Fibroblast of skin of left biceps (primary cell): ENCODE results near the gene PHRF1.

Source experiments
- DNase-seq, 2 experiments: peaks; one replicate each; pipeline ENCODE4 v3.0.0-alpha.2; 2013; ENCODE audit warnings: low read depth in 2 of 2

The PHRF1 gene

GRCh38 chr11:575996-576768 lies at the start of gene PHRF1:
Gene PHRF1 (plus strand): TSS chr11:576470. CDS start chr11:581513, 5,043 bp downstream.
- DNase-seq: peak; percentile 83 to 85

DNA sequence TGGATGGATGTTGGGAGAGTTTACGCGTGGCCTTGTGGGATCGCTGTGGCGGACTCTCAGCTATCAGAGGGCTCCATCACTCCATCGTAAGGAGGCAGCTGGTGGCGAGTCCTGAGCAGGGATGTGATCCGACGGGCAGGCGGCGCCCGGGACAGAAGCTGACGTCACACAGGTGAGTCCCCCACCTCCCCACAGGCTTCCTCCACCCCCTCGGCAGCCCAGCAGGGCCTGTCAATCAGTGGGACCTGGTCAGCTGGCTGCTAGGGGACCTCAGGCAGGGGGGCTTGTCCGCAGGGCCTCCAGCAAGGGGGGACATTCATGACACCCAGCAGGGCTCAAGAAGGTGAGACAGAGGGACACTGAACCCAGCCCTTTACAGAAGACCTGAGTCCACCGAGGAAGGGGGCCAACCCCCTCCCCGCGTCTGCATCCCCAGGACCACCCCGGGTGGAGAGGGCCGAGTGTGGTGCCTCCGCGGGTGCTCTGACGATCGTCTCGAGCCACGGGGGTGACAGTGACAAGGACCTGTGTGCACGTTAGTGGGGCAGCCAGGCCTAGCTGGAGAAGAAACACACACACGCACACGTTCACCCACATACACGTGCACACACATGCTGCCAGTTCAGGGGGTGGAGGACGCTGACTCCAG lies 48.0 kb upstream of the PHRF1 start:
- no peak for DNase-seq

- DNase-seq: no peak
These were observed 47.2 kb upstream of the PHRF1 start for GRCh38 chr11:528815-529727.

DNA sequence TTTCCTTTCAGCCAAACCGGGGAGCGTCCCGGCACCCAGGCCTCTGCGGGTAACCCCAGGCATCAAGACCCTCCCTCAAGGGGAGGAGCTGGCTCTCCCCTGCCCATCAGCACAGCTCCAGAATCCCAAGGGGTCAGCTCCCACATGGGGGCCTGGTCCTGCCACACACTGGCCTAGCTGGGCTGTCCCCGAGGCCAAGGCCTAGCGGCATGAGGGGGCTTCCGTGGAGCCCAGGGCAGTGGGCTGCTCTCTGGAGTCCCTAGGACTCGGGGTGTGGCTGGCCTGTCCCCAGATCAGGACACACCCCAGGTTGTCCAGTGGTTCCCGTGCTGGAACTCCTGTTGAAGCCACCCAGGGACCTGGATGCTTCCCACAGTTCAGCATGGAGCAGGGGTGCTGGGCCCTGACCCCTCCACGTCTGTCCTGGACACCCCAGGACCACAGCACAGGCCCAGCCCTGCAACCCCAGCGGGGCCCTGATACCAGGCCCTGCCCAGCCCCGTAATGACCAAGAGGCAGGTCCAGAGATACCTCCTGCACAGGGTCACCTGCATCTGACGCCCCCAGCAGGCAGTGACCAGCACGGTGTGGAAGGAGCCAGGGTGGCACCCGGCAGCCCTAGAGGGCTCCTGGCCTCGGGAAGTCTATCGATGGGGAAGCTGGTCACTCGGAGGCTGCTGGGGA lies 46.4 kb upstream of the PHRF1 start:
- DNase-seq: no peak

DNA sequence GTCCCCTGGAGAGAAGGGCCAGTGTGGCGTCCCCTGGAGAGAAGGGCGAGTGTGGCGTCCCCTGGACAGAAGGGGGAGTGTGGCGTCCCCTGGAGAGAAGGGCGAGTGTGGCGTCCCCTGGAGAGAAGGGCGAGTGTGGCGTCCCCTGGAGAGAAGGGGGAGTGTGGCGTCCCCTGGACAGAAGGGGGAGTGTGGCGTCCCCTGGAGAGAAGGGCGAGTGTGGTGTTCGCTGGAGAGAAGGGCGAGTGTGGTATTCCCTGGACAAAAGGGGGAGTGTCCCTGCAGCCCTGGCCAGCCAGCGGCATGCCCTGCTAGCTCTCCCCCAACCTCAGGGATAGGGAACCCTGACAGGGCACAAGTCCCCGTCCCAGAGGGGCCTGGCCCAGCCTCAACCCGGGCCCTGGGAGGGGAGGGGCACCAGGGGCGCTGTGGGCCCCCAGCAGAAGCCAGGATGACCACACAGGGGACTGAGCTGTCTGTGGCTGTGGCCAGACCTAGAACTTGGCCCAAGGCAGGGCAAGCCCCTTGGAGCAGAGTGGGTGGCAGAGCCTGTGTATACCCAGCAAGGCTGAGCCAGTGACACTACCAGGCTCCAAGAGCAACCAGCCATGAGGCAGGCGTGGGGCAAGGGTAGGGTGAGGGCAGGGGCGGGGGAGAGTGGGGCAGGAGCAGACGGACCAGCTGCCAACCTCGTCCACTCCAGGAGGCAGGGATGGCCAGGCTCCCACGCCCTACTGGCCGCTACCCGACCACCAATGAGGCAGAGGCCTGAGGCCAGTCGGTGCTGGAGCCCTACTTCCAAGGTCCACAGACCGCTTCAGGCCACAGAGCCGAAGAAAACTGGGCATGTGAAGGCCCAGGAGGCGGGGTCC lies 45.1 kb upstream of the PHRF1 start:
- DNase-seq: no peak

DNA sequence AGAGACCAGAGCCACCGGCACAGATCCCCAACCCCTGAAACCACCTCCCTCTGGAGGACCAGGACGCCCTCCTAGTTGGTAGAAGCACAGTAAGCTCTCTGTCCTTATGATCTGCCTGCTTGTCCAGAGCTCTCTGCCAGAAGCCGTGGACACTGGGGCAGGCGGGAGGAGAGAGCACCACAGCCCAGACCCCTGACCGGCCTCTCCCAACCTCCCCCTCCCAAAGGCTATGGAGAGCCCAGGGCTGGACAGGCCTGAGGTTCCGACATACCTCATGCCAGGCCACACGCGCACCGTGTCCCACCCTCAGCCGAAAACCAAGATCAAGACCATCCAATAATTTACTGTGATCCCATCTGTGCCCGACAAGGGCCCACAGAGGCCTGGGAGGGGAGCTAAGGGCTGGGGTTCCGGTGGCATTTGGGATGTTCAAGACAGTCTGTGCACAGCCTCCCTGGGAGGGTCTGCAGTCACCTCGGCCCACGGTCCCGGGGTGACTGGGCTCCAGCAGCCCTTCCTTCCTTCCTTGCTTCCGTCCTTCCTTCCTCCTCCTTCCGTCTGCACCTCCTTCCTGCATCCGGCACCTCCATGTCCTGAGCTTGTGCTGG lies 44.2 kb upstream of the PHRF1 start:
- DNase-seq: no peak

DNA sequence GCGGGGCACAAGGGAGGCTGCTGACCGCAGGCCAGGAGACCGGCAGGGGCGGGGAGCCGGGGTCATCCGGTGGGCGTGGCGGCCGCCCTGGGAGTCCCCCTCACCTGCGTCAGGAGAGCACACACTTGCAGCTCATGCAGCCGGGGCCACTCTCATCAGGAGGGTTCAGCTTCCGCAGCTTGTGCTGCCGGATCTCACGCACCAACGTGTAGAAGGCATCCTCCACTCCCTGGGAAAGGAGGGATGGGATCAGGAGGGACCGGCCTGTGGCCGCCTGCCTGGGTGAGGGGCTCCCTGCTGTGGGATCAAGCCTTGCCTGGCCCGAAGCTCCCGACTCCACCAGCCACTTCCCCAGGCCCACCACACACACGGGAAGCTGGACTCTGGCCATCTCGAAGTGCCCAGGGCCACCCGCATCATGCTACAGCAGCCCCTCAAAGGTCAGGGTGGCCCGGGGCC lies 43.7 kb upstream of the PHRF1 start:
- no peak for DNase-seq

GRCh38 chr11:532986-533585 lies 43.2 kb upstream of the PHRF1 start:
- DNase-seq: no peak

- DNase-seq: no peak
These were observed 42.5 kb upstream of the PHRF1 start for GRCh38 chr11:533586-534395.

- DNase-seq: no peak
These were observed 41.7 kb upstream of the PHRF1 start for GRCh38 chr11:534396-535209.

GRCh38 chr11:535210-535518 lies 41.1 kb upstream of the PHRF1 start:
- DNase-seq: no peak

GRCh38 chr11:535519-536454 lies 40.5 kb upstream of the PHRF1 start, which contains the start of gene HRAS:
Gene HRAS (minus strand): TSS chr11:535576.
- DNase-seq: peak; percentile 86 to 87

DNA sequence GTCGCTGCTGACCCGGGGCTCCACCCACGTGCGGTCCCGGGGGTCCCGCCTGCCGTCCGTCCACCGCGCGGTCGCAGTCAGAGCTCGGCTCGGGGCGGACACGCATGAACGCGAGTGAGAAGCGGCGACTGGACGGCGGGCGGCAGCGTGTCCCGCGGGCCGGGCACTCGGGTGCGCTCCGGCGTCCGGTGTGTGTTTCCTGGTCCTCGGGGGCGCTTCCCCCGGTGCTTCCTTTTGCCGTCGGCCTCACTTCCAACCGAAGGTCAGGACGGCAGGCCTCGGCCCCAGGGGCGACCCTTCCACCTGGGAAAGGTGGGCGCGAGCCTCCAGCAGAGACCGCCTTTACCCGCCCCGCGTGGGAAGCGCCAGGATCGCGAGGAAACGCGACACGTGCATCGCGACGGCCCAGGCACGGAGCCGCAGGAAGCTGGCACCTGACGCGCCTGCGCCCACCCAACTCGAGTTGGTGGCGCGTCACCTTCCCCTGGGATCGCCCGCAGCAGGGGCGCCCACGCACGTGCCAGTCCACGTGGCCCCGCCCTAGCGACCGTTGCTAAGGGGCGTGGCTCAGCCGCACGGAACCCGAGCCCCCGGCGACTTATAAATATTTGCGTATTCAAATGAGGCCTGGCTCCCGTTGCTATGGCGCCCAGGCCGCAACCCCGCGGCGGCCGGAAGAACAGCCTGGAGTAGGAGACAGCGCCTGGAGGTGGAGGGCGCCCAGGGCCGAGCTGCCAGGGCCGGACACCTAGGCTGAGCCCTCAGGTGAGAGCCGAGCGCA lies 39.2 kb upstream of the PHRF1 start, which contains the start of gene LRRC56:
Gene LRRC56, plus strand, starts transcription at position 687 of the 781 bp plus-strand sequence. CDS start 3,158 bp downstream, outside the sequence.
- DNase-seq: peak; percentile 32 to 35

GRCh38 chr11:537622-538430 lies 38.4 kb upstream of the PHRF1 start:
- no peak for DNase-seq

GRCh38 chr11:538431-539051 lies 37.7 kb upstream of the PHRF1 start:
- DNase-seq: no peak
